Testis (tissue), 3 donors: Measurements from ENCODE around the gene GTF3C2. TPM values are rescaled to one million over a fixed set of nuclear protein-coding genes. Genes with fewer than 3 reads are reported as not detected.
A peak's percentile ranks its signal among the peaks of the same experiment; 100 is the strongest.
"Not testable (repeated sequence)": the region's sequence is repeated elsewhere in the genome, so short reads cannot be mapped to it uniquely, and the experiment has no call there.

Experiments
- DNase-seq: peaks from one replicate; pipeline ENCODE4 v3.0.0-alpha.2; 2019
- H3K27ac ChIP-seq, 2 donors: fragments of 200-600 bp; sonication (generic); one replicate each; pipeline ENCODE4 v1.5.1; 2019
- H3K27me3 ChIP-seq: fragments of 200-600 bp; sonication (generic); one replicate; pipeline ENCODE4 v1.5.1; 2019
- H3K36me3 ChIP-seq: fragments of 200-600 bp; sonication (generic); one replicate; pipeline ENCODE4 v1.5.1; 2017; ENCODE audit warnings: low read depth; ENCODE audit errors: missing control alignments
- H3K4me1 ChIP-seq: fragments of 200-600 bp; sonication (generic); one replicate; pipeline ENCODE4 v1.5.1; 2019
- H3K4me3 ChIP-seq, 2 donors: fragments of 200-600 bp; sonication (generic); one replicate each; pipeline ENCODE4 v1.5.1; 2017 to 2019
- H3K9me3 ChIP-seq: fragments of 200-600 bp; sonication (generic); one replicate; pipeline ENCODE4 v1.5.1; 2017
- CTCF ChIP-seq, 3 experiments: fragments of 450-650 bp in 2 of 3; fragments of 200-600 bp in 1 of 3; sonication (generic) in 1 of 3; IDR thresholded peaks; one replicate each; pipeline ENCODE4 v1.5.1; 2016 to 2019; ENCODE audit warnings: antibody characterized with exemption in 3 of 3, mild to moderate bottlenecking in 2 of 3, moderate library complexity in 1 of 3
- POLR2A ChIP-seq: fragments of 450-650 bp; IDR thresholded peaks from one replicate; pipeline ENCODE4 v1.6.1; 2017; ENCODE audit warnings: antibody characterized with exemption, mild to moderate bottlenecking, moderate library complexity
- WGBS, 2 donors: methylation state at CpG; one replicate each; pipeline ENCODE4 v1.1.5; 2018; 5-methylcytosine and 5-hydroxymethylcytosine counted together
- intact Hi-C: fragments of 100-400 bp; cut with DNase I; formaldehyde crosslinking; loops from one replicate; pipeline ENCODE4 v1.15.1; 2023; ENCODE audit warnings: low total_unique reads
- polyA plus RNA-seq: library from polyadenylated mRNA; stranded (reverse); fragments of 350-450 nt; fragmentation: Illumina TruSeq; extraction: RNeasy Lipid Tissue Mini Kit (QIAGEN cat#74804); gene quantifications from one replicate; pipeline ENCODE4 v1.2.3, GENCODE V29; 2014; ENCODE audit warnings: low read depth, low replicate concordance; ENCODE audit not compliant: insufficient read depth
- total RNA-seq, 2 donors: library from RNA; depleted of rRNA; stranded (reverse); fragments of >200 nt; gene quantifications; one replicate each; pipeline ENCODE4 v1.2.3, GENCODE V29; 2016

The GTF3C2 gene
- total and polyA plus RNA-seq, 3 donors from 2014 or later: 55.1 to 91.3 (median 72.6) TPM

- H3K36me3 ChIP-seq: peaks cover 3% of the 10 kb centered on the region
- intact Hi-C loops: loop anchor here (10.0 kb wide), 1 partner anchor 211 kb away; no protein-coding TSS in a partner anchor
Observed at GRCh38 chr2:27306136-27306535, 50.4 kb downstream of the GTF3C2 start.

GRCh38 chr2:27305516-27305915 is 51.0 kb downstream of the GTF3C2 start:
- H3K9me3 ChIP-seq: no peaks in the 10 kb centered on the region
- peaks cover 3% of the 10 kb centered on the region for H3K36me3 ChIP-seq
- DNase-seq: no peak
- TF ChIP-seq POLR2A (no peak), CTCF (IDR thresholded peaks at IDR 0.05) (no peak)
- no peaks in the 10 kb centered on the region for H3K4me1 ChIP-seq
- H3K27ac ChIP-seq: no peak overlapping the region
- H3K4me3 ChIP-seq: no peak overlapping the region
- H3K27me3 ChIP-seq: no peaks in the 10 kb centered on the region
- intact Hi-C loops: loop anchor here (10.0 kb wide), 1 partner anchor 211 kb away; no protein-coding TSS in a partner anchor
- 90 to 94% methylated on average over 14 to 16 of the region's 16 CpGs for WGBS, 2 donors

More at GRCh38 chr2:27306136-27306535, 50.4 kb downstream of the GTF3C2 start:
- TF ChIP-seq CTCF (IDR thresholded peaks at IDR 0.05) (no peak), POLR2A (no peak)
- WGBS, 2 donors: 36 to 58% methylated on average over 15 to 21 of the region's 26 CpGs
- no peak for DNase-seq
- H3K4me1 ChIP-seq: no peaks in the 10 kb centered on the region
- H3K27ac ChIP-seq: no peak overlapping the region
- H3K27me3 ChIP-seq: no peaks in the 10 kb centered on the region
- no peak overlapping the region for H3K4me3 ChIP-seq
- no peaks in the 10 kb centered on the region for H3K9me3 ChIP-seq

- no peaks in the 10 kb centered on the region for H3K27me3 ChIP-seq
- TF ChIP-seq POLR2A (no peak), CTCF (IDR thresholded peaks at IDR 0.05) (no peak)
- H3K9me3 ChIP-seq: no peaks in the 10 kb centered on the region
- 88 to 89% methylated on average over 11 to 13 of the region's 13 CpGs for WGBS, 2 donors
- no peak for DNase-seq
- intact Hi-C loops: loop anchor here (10.0 kb wide), 1 partner anchor 210 kb away; no protein-coding TSS in a partner anchor
- no peak overlapping the region for H3K4me3 ChIP-seq
- no peak overlapping the region for H3K27ac ChIP-seq
- H3K36me3 ChIP-seq: no peaks in the 10 kb centered on the region
- no peaks in the 10 kb centered on the region for H3K4me1 ChIP-seq
Observed at GRCh38 chr2:27304488-27305240, 51.9 kb downstream of the GTF3C2 start.

- no peaks in the 10 kb centered on the region for H3K9me3 ChIP-seq
- H3K4me1 ChIP-seq: no peaks in the 10 kb centered on the region
- 19 to 34% methylated on average over 23 to 25 of the region's 25 CpGs for WGBS, 2 donors
- peak; percentile 69 for DNase-seq
- H3K27ac ChIP-seq: no peak overlapping the region
- no peak overlapping the region for H3K4me3 ChIP-seq
- H3K36me3 ChIP-seq: no peaks in the 10 kb centered on the region
- intact Hi-C loops: loop anchor here (10.0 kb wide), 1 partner anchor 209 kb away; no protein-coding TSS in a partner anchor
- TF ChIP-seq CTCF (IDR thresholded peaks at IDR 0.05): peak; percentile 89 to 95 (median 90)
- no peak for TF ChIP-seq POLR2A
- no peaks in the 10 kb centered on the region for H3K27me3 ChIP-seq
Observed at GRCh38 chr2:27303093-27304025, 53.2 kb downstream of the GTF3C2 start.

GRCh38 chr2:27300606-27301005 is 56.0 kb downstream of the GTF3C2 start:
- intact Hi-C loops: loop anchor here (10.0 kb wide), 1 partner anchor 206 kb away; no protein-coding TSS in a partner anchor
- H3K4me3 ChIP-seq, DNase-seq, H3K4me1 ChIP-seq, H3K27me3 ChIP-seq, H3K9me3 ChIP-seq, H3K36me3 ChIP-seq, H3K27ac ChIP-seq: not testable (repeated sequence)
- WGBS, 2 donors: 89 to 94% methylated on average over 4 of the region's 4 CpGs
